Head of caudate nucleus (tissue), 42 donors: Measurements from ENCODE around the gene DDX3Y.

Experiments used
- DNase-seq, 42 donors: peaks; one replicate each; pipeline versions ENCODE4 v3.0.0 to v3.0.0-alpha.2; 2020 to 2021; ENCODE audit warnings: mixed read lengths in 7 of 42
- intact Hi-C: fragments of 100-400 bp; cut with DNase I; formaldehyde crosslinking; loops from one replicate; pipeline ENCODE4 v1.15.0; 2022

DDX3Y gene

DNA sequence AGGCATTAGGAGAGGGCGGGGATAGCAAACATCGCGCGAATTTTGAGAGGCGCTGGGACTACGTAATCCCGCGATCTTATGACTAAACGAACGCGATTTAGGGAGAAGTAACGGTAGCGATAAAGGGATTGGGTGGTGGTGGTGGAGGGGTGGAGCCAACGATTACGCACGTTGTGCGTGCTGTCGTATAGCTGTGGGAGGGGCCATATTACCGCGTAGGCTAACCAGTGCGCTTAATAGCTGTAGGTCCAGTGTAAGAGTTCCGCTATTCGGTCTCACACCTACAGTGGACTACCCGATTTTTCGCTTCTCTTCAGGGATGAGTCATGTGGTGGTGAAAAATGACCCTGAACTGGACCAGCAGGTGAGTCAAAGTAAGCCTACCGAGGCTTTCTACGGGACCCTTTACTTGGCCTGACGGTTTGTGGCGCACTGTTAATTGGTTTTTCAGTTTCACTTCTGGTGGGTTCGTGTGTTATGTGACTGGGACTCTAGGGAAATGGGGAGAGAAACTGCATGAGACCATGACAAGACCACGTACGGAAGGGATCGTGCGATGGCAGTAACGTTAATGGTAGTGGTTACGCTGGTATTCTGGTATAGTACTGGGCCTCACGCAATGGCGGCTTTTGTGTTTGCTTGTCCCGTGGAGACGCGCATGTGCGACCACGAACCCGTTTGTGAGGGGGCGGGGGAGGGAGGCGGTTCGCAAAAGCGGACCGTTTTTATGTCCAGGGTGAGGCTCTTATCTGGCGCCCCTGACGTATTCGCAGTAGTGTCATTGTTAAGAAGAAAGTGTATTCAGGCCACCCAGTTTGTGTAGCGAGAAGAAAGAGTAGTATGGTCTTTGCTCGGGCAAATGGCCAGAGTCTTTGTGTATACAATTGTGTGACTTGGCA is at the start of gene DDX3Y:
TSS of gene DDX3Y (plus strand) at position 251 of the 899 bp plus-strand sequence. CDS start at position 320, 69 bp downstream.
- intact Hi-C loops: no loop called here
- DNase-seq: peak in 15 of 42 donors; percentile 75 to 95 (median 87)

DNA sequence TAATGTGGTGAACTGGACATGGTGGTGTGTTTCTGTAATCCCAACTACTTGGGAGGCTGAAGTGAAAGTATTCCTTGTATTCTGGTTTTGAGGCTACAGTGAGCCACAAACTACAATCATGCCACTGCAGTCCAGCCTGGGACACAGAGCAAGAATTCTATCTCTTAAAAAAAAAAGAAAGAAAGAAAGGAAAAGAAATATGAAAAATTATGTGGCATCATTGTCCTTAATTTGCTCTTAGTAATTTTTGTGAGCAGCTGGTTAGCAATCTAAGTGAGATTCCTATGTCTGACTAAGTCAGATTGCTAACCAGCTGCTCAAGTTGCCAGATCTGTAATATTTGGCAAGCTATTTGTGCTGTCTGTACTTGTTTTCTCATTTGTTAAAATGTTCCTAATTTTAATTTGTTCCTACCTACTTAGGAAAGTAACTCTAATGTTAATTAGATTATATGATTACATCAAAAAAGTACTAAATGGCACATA is 48.8 kb upstream of the DDX3Y start:
- DNase-seq: no peak
- intact Hi-C loops: no loop called here

DNA sequence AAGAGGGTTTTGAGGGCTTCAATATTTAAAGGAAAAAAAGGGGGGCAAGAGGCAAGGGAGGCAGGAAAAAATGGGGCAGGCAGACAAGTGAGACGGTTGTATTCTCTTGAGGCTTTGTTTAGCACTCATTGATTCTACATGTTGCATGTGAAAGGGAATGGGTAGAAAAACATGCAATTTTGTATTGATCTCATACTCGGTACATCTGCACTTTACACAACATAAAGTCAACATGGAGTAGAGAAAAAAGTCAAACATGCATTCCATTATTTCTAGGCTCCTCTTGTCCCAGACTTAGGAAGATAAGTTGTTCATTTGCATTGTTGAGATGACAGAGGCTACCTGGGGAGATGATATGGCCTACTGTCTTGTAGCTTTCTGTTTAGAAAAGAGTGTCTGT is 36.7 kb upstream of the DDX3Y start:
- intact Hi-C loops: no loop called here
- no peak for DNase-seq

DNA sequence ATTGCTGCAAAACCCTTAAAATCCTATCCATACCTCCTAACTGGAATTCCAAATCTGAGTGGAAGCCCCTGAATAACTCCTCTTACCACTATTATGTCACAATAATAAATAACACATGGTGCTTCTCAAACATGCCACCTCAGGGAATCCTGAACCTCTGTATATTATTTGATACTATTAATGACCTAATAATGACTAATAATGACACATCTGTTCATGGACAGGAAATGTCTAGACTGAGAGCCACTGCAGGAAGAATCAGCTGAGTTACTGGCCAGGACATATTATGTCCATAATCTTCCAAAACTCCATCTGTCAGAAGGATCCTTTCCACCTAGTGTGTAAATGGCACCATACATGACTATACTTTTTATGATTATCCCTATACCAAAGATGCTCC is 7.7 kb upstream of the DDX3Y start:
- no peak for DNase-seq
- intact Hi-C loops: no loop called here

DNA sequence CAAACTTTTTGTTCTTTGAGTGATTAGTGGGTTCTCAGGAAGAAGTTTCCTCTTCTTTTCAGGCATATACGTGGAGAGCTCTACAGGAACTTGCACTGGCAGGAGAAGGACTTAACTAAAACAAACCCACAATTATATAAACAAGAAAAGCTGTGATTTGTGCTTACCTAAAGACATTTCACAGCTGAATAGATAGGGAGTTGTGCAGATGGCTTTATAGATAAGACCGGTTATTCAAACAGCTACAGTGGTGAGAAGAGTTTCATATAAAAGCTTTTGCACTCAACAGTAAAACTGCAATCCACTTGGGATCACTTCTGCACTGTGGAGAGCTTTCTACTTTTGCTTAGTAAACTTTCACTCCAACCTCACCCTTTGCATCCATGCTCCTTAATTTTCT is 6.1 kb upstream of the DDX3Y start:
- intact Hi-C loops: no loop called here
- DNase-seq: no peak

GRCh38 chrY:12905517-12905872 is 827 bp downstream of the DDX3Y start:
- DNase-seq: peak in 15 of 42 donors; percentile 46 to 86 (median 70)
- intact Hi-C loops: no loop called here

GRCh38 chrY:12905895-12906294 is 1.2 kb downstream of the DDX3Y start:
- peak in 1 of 42 donors; percentile 1 for DNase-seq
- intact Hi-C loops: no loop called here

DNA sequence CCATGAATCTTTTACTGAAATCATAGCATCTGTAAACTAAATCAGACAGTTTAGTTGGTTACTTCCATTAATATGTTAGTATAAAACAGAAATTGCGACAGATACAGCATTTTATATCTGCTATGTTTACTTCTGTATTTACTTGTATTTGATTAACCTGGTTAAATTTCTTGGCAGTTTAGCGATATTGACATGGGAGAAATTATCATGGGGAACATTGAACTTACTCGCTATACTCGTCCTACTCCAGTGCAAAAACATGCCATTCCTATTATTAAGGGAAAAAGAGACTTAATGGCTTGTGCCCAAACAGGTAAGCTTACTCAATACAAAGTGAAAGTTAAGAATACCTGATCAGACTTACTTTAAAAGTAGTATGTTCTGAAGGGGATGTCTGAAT is 8.9 kb downstream of the DDX3Y start:
- intact Hi-C loops: no loop called here
- DNase-seq: no peak

DNA sequence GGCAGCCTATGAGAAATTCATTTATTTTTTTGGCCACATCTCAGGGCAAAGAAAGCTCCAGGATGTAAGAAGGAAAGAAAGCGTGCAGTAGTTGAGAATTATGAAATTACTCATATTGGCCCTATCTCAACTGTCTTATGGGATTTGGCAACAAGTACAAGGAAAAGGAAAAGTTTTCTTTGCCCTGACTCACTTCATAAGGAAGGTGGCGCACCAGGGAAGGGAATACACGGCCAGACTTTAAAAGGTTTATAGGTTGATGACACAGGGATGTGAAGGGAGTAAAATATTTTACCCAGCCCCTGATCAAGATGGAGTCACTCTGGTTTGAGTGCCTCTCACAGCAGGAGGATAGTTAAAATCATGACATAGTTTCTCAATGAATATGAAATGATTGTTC is 23.4 kb downstream of the DDX3Y start:
- intact Hi-C loops: no loop called here
- no peak for DNase-seq

- intact Hi-C loops: no loop called here
- no peak for DNase-seq
Observed at GRCh38 chrY:12941725-12942687, 37.3 kb downstream of the DDX3Y start.
